Limb (tissue), 2 donors: Measurements from ENCODE around the gene ITGAV.

ENCODE experiments used
- DNase-seq, 2 donors: peaks; one replicate each; pipeline ENCODE4 v3.0.0-alpha.2; 2016; ENCODE audit errors: extremely low spot score in 2 of 2

The ITGAV gene

GRCh38 chr2:186612026-186612425 is 22.2 kb downstream of the ITGAV start:
- DNase-seq: no peak

DNA sequence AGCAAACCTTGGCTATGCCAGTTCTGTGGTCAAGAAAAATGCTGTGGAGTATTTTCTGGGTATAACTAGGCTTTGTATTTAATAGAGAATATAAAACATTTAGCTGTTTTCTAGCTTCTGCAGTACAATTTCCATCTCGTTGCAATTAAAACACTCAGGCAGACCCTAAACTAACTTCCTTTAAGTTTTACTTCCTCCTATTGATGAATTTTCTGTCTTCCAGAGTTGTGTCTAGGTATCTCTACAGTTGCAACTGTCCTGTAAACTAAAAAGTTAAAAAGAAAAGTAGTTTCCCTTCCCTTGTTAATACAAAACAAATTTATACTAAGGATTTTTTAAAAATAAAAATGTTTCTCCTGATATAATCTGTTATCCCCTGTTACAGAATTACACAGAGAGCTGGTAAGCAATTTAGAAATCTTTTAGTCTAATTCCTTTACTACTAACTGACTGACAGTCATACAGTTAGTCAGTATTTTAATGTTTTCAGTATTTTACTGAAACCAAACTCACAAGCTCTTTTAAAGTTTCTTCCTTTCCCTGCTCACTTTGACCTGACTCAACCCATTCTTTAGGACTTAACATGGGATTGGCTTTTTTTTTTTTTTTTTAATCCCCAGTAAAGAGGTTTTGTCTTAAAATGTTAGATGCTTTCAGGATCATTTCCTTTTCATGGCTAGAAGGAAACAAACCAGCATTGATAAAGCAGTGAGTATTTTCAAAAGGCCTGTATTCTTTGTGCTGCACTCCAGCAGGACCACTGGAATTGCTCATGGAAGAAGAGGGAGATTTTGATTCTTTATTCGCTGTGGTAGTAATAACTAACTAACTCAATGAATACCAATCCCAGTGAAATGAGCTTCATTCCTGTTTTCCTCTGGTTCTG is 22.9 kb downstream of the ITGAV start:
- DNase-seq: no peak

DNA sequence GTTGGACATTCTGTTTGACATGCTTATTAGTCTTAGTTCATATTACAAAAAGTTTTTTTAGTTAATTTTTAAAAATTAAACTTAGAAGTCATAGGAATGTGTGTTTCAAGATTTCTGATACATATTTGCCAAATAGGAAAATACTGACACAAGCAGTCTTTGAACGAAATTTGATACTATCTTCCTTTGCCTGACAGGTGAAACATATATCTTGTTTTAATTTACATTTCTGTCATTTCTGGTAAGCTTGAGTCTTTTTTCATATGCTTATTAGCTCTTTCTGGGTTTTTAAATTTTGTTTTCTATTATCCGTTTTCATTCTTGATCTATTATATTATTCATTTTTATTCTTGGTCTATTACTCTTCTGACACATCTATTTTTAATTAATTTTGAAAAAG is 24.5 kb downstream of the ITGAV start:
- DNase-seq: no peak

DNA sequence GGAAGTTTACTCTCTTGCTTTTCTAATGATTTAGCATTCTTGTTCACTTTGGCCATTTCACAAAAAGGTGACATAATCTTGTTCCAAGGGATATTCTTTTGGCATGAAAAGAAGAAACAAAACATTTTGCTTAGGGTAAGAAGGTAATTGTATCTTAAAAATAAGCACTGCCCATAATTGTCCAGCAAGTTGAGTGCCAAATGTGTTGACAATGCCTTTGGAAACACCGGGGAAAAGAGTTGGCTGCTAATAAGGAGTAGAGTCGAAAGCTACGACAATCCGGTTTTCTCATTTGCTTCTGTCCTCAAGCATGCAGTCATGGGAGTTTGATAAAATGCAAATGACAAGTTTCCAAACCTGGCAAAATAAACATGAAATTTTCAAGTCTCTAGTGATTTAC is 27.3 kb downstream of the ITGAV start:
- DNase-seq: no peak

- DNase-seq: no peak
Measured at GRCh38 chr2:186617771-186618170, 27.9 kb downstream of the ITGAV start.

DNA sequence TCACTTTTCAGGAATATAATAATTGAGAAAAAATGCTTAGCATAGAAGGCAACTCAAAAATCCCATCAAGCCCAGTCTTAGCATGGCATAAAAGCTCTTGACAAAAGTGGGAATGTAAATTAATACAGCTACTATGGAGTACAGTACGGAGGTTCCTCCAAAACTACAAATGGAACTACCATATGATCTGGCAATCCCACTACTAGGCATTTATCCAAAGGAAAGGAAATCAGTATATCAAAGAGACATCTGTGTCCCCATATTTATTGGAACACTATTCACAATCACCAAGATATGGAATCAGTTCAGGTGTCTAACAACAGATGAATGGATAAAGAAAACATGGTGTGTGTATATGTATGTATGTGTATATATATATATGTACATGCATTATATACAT is 28.8 kb downstream of the ITGAV start:
- DNase-seq: no peak

GRCh38 chr2:186623084-186623483 is 33.2 kb downstream of the ITGAV start:
- no peak for DNase-seq

GRCh38 chr2:186624276-186624675 is 34.4 kb downstream of the ITGAV start:
- DNase-seq: no peak

- no peak for DNase-seq
Measured at GRCh38 chr2:186629250-186629996, 39.6 kb downstream of the ITGAV start.

- DNase-seq: no peak
Measured at GRCh38 chr2:186632417-186632816, 42.6 kb downstream of the ITGAV start.

DNA sequence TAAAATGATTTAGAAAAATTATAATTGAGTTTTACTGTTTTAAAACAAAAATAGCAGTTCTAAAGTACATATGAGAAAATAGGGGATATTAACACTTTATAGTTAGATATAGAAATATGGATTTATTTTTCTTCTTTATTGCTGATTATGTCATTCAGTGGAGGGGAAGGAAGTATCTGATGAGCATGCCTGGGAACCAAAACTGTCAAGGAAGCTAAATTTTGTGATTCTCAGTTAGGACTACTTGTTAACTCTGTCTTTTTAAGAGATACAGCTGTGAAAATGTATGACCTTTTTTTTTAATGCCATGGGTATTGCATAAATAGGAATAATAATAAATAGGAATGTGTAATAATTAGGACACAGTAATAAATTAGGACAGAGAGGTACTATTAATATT is 44.8 kb downstream of the ITGAV start:
- DNase-seq: no peak

- DNase-seq: no peak
Measured at GRCh38 chr2:186636800-186637496, 47.1 kb downstream of the ITGAV start.

- no peak for DNase-seq
Measured at GRCh38 chr2:186637497-186637800, 47.6 kb downstream of the ITGAV start.

DNA sequence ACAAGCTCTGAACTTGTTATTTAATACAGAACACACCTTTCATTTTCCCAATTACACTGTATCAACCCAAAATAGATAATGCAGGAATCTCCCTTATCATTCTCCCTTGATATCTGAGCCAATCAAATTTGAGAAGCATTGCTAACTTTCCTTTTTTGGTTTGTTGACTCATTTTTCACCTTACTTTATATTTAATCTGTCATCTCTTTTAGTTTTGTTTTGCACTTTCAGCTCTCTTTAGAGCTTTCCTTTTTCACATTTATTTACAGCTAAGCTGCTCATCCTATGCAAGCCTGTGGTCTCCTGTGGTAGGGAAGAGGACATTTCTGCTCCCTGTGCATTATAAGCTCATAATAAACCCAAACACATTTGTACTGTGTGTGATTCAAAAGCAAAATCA is 50.1 kb downstream of the ITGAV start:
- DNase-seq: no peak

DNA sequence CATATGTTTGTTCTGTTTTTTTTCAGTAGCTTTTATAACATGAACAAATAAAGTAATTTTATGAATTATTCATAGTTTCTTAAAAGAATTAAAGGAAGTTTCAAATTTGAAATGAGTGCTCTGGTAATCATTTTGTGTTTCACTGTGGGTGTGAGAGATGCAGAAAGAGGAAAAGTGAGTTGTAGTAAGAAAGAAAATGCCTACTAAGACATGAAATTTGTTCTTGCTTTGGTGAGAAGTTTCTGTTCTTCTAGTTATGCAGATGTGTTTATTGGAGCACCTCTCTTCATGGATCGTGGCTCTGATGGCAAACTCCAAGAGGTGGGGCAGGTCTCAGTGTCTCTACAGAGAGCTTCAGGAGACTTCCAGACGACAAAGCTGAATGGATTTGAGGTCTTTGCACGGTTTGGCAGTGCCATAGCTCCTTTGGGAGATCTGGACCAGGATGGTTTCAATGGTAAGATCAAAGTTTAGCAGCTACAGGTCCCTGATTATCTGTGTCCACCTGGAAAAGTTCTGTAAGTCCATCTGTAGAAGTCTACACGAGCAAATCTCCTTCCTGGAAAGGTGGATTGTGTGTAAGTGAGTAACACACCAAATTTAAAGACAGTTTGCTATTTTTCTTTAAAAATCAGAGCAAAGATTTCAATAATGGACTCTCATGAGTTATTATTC is 51.4 kb downstream of the ITGAV start:
- DNase-seq: no peak

GRCh38 chr2:186641807-186642321 is 52.0 kb downstream of the ITGAV start:
- DNase-seq: peak in 1 of 2 donors; percentile 60

DNA sequence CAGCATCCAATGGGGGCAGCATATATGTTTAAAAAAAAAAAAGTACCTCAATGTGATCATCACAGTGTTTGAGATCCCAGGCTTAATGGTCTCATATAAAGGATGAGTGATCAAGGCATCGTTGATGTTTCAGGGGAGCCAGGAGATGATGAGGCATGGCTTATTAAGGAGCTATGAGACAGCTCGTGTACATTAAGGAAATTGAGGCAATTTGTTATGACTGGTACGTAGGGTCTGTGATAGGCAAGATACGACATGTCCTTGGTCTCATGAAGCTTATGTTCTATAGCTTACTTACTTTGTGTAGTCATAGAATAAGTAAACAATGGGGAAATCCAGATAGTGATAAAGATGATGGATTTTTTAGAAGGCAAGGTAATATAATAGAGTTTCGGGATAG is 54.9 kb downstream of the ITGAV start:
- no peak for DNase-seq

DNA sequence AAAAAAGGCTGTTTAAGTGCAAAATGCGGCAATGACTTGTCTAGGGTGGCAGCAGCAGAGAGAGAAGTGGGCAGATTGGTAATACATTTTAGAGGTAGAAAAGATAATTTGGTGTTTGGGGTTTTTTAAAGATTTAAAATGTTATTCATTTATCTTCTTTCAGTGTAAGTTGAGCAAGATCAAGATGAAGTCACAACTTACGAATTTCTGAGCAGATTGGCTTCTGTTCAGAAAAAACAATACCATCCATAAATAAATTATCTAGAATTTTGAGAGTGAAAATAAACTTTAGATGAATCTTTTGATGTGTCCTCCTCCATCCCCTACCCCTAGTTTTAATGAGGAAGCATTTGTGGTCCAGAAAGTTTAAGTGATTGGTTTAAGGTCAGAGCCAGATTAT is 56.1 kb downstream of the ITGAV start:
- DNase-seq: no peak

GRCh38 chr2:186648130-186648529 is 58.3 kb downstream of the ITGAV start:
- no peak for DNase-seq

- DNase-seq: no peak
Measured at GRCh38 chr2:186653511-186653910, 63.7 kb downstream of the ITGAV start.

GRCh38 chr2:186659383-186659782 is 69.5 kb downstream of the ITGAV start:
- no peak for DNase-seq
